Thyroid gland (tissue), 4 donors: Measurements from ENCODE around the gene OR1F1.

ENCODE experiments used
- POLR2A ChIP-seq, 2 donors: fragments of 450-650 bp; IDR thresholded peaks; one replicate each; pipeline ENCODE4 v1.6.1; 2017; ENCODE audit warnings: antibody characterized with exemption in 2 of 2, mild to moderate bottlenecking in 2 of 2, moderate library complexity in 1 of 2
- TF ChIP-seq, protein P1 (sequence below), 6 experiments: fragments of 200-600 bp in 3 of 6; fragments of 450-650 bp in 3 of 6; sonication (generic) in 3 of 6; IDR thresholded peaks; one replicate each; pipeline ENCODE4 v1.5.1; 2016 to 2019; ENCODE audit warnings: antibody characterized with exemption in 6 of 6, mild to moderate bottlenecking in 2 of 6, inconsistent platforms in 1 of 6, moderate library complexity in 1 of 6

DNA sequence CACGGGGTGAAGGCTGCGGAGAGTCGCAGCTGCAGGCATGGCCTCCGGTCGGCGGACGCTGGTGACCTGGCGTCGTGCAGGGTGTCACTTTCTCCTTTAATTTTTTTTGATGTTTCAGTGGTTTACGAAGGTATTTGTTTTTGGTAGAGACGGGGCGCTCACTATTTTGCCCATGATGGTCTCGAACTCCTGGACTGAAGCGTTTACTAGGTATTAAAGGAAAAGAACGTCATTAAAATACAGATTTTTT, 36.1 kb upstream of the OR1F1 start:
- TF ChIP-seq POLR2A (IDR thresholded peaks at IDR 0.05): no peak
- TF ChIP-seq, protein P1, sequence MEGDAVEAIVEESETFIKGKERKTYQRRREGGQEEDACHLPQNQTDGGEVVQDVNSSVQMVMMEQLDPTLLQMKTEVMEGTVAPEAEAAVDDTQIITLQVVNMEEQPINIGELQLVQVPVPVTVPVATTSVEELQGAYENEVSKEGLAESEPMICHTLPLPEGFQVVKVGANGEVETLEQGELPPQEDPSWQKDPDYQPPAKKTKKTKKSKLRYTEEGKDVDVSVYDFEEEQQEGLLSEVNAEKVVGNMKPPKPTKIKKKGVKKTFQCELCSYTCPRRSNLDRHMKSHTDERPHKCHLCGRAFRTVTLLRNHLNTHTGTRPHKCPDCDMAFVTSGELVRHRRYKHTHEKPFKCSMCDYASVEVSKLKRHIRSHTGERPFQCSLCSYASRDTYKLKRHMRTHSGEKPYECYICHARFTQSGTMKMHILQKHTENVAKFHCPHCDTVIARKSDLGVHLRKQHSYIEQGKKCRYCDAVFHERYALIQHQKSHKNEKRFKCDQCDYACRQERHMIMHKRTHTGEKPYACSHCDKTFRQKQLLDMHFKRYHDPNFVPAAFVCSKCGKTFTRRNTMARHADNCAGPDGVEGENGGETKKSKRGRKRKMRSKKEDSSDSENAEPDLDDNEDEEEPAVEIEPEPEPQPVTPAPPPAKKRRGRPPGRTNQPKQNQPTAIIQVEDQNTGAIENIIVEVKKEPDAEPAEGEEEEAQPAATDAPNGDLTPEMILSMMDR (IDR thresholded peaks at IDR 0.05): no peak
